ENCODE measurements around the gene ANKS6. TPM values are rescaled to one million over a fixed set of nuclear protein-coding genes. Genes with fewer than 3 reads are reported as not detected.

Gene ANKS6
- total and polyA plus RNA-seq, 2 donors = 5.6 to 11.6 TPM

GRCh38 chr9:98708103-98708932, 88.0 kb downstream of the ANKS6 start:
- H3K4me3 ChIP-seq (ENCODE audit: low read length in 2 of 2) = peak overlapping the region in 1 of 2 donors; percentile 23
- no peak overlapping the region for H3K27ac ChIP-seq (ENCODE audit: low read depth in 1 of 2, low read length in 1 of 2)
- DNase-seq (ENCODE audit: low read depth in 6 of 9, low spot score in 9 of 9) = no peak
- H3K36me3 ChIP-seq (ENCODE audit: control insufficient read depth in 2 of 2, insufficient read depth in 2 of 2, low read length in 1 of 2) = no peaks in the 10 kb centered on the region
- H3K27me3 ChIP-seq (ENCODE audit: control insufficient read depth in 2 of 2, insufficient read depth in 1 of 2, low read length in 1 of 2) = peaks cover 54 to 67% of the 10 kb centered on the region in 2 donors
- no peaks in the 10 kb centered on the region for H3K9me3 ChIP-seq (ENCODE audit: control insufficient read depth in 2 of 2, insufficient read depth in 1 of 2, low read length in 1 of 2)
- WGBS = 4% methylated on average over 89 of the region's 89 CpGs
- H3K4me1 ChIP-seq (ENCODE audit: control insufficient read depth in 2 of 2, insufficient read depth in 2 of 2, low read length in 2 of 2) = peaks cover 0 to 3% of the 10 kb centered on the region in 2 donors

DNA sequence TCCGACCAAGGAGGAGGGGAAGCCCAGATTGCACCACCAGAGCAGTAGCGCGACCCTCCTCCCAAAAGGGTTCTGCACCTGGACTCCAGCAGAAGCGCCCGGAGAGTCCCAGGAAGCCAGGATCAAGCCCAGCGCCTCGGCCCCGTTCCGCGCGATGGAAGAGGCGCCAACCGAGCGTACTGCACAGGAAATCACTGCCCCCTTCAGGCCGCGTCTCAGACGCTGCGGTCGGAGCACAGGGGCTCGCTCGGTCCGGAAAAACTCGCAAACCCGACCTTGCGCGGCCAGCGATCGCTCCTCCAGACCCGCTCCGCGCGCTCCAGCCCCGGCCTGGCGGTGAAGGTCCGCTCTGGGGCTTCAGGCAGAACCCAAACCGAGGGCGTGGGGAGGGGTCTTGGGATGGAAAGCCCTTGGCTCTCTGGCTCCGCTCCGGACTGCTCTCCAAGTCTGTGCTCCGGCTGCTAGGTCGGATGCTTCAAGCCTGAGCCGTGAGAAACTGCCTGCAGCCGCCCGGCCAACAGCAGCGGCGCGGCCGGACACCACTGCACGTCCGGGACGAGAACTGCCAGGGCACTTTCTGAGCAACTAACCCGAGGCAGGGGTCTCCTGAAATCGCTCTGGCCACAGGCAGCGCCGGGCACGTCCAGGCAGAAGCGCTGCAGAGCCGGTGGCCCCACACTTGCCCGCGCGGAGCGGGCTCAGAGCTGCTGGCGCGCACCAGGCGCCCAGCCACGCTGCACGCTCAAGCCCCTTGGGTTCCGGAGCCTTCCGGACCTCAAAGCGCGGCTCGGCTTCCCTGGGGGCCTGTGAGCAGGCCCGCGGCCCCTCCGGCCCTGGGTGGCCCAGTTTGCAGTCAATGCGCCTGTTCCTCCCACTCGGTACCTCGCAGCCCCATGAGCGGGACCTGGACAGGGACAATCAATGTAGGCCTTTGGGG, 88.9 kb downstream of the ANKS6 start:
- Histone ChIP-seq H3K27me3 (ENCODE audit: control insufficient read depth in 2 of 2, insufficient read depth in 1 of 2, low read length in 1 of 2) (peaks cover 54 to 65% of the 10 kb centered on the region in 2 donors), H3K4me3 (ENCODE audit: low read length in 2 of 2) (no peak overlapping the region), H3K9me3 (ENCODE audit: control insufficient read depth in 2 of 2, insufficient read depth in 1 of 2, low read length in 1 of 2) (no peaks in the 10 kb centered on the region), H3K4me1 (ENCODE audit: control insufficient read depth in 2 of 2, insufficient read depth in 2 of 2, low read length in 2 of 2) (peaks cover 0 to 3% of the 10 kb centered on the region in 2 donors), H3K27ac (ENCODE audit: low read depth in 1 of 2, low read length in 1 of 2) (no peak overlapping the region), H3K36me3 (ENCODE audit: control insufficient read depth in 2 of 2, insufficient read depth in 2 of 2, low read length in 1 of 2) (no peaks in the 10 kb centered on the region)
- peak in 4 of 9 donors; percentile 3 to 19 (median 14) for DNase-seq (ENCODE audit: low read depth in 6 of 9, low spot score in 9 of 9)
- WGBS = 5% methylated on average over 79 of the region's 79 CpGs

- H3K9me3 ChIP-seq (ENCODE audit: control insufficient read depth in 2 of 2, insufficient read depth in 1 of 2, low read length in 1 of 2) = no peaks in the 10 kb centered on the region
- DNase-seq (ENCODE audit: low read depth in 6 of 9, low spot score in 9 of 9) = no peak
- H3K27ac ChIP-seq (ENCODE audit: low read depth in 1 of 2, low read length in 1 of 2) = no peak overlapping the region
- 10% methylated on average over 15 of the region's 15 CpGs for WGBS
- peaks cover 51 to 61% of the 10 kb centered on the region in 2 donors for H3K27me3 ChIP-seq (ENCODE audit: control insufficient read depth in 2 of 2, insufficient read depth in 1 of 2, low read length in 1 of 2)
- peaks cover 0 to 3% of the 10 kb centered on the region in 2 donors for H3K4me1 ChIP-seq (ENCODE audit: control insufficient read depth in 2 of 2, insufficient read depth in 2 of 2, low read length in 2 of 2)
- H3K36me3 ChIP-seq (ENCODE audit: control insufficient read depth in 2 of 2, insufficient read depth in 2 of 2, low read length in 1 of 2) = no peaks in the 10 kb centered on the region
- H3K4me3 ChIP-seq (ENCODE audit: low read length in 2 of 2) = no peak overlapping the region
Observed at GRCh38 chr9:98706651-98707165, 89.6 kb downstream of the ANKS6 start.

GRCh38 chr9:98702835-98703380, 93.4 kb downstream of the ANKS6 start:
- Histone ChIP-seq H3K4me3 (ENCODE audit: low read length in 2 of 2) (no peak overlapping the region), H3K36me3 (ENCODE audit: control insufficient read depth in 2 of 2, insufficient read depth in 2 of 2, low read length in 1 of 2) (no peaks in the 10 kb centered on the region), H3K27ac (ENCODE audit: low read depth in 1 of 2, low read length in 1 of 2) (no peak overlapping the region), H3K4me1 (ENCODE audit: control insufficient read depth in 2 of 2, insufficient read depth in 2 of 2, low read length in 2 of 2) (no peaks in the 10 kb centered on the region), H3K27me3 (ENCODE audit: control insufficient read depth in 2 of 2, insufficient read depth in 1 of 2, low read length in 1 of 2) (peaks cover 25 to 28% of the 10 kb centered on the region in 2 donors), H3K9me3 (ENCODE audit: control insufficient read depth in 2 of 2, insufficient read depth in 1 of 2, low read length in 1 of 2) (no peaks in the 10 kb centered on the region)
- WGBS = 83% methylated on average over 2 of the region's 2 CpGs
- DNase-seq (ENCODE audit: low read depth in 6 of 9, low spot score in 9 of 9) = no peak

DNA sequence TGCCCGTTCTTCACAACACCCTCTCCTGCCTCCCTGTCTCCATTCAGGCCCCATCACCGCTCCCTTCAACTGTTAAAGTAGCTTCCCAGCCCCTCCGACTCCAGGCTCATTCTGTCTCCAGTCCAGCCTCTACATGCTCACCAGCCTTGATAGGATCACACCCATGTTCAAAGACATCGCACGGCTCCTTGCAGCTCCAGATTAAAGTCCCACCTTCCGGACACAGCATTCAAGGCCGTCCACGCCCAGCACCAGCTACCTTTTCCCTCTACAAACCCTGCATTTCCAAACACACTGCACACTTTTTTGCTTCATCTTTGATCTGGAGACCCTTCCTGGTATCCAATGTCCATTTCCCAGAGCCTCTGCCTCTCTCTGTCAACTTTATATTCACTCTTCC, 94.0 kb downstream of the ANKS6 start:
- H3K9me3 ChIP-seq (ENCODE audit: control insufficient read depth in 2 of 2, insufficient read depth in 1 of 2, low read length in 1 of 2) = no peaks in the 10 kb centered on the region
- no peak overlapping the region for H3K4me3 ChIP-seq (ENCODE audit: low read length in 2 of 2)
- no peaks in the 10 kb centered on the region for H3K36me3 ChIP-seq (ENCODE audit: control insufficient read depth in 2 of 2, insufficient read depth in 2 of 2, low read length in 1 of 2)
- H3K27me3 ChIP-seq (ENCODE audit: control insufficient read depth in 2 of 2, insufficient read depth in 1 of 2, low read length in 1 of 2) = peaks cover 20 to 22% of the 10 kb centered on the region in 2 donors
- DNase-seq (ENCODE audit: low read depth in 6 of 9, low spot score in 9 of 9) = no peak
- H3K27ac ChIP-seq (ENCODE audit: low read depth in 1 of 2, low read length in 1 of 2) = no peak overlapping the region
- H3K4me1 ChIP-seq (ENCODE audit: control insufficient read depth in 2 of 2, insufficient read depth in 2 of 2, low read length in 2 of 2) = no peaks in the 10 kb centered on the region
- 94% methylated on average over 8 of the region's 8 CpGs for WGBS

GRCh38 chr9:98701576-98701975, 94.8 kb downstream of the ANKS6 start:
- Histone ChIP-seq H3K4me3 (ENCODE audit: low read length in 2 of 2) (no peak overlapping the region), H3K36me3 (ENCODE audit: control insufficient read depth in 2 of 2, insufficient read depth in 2 of 2, low read length in 1 of 2) (no peaks in the 10 kb centered on the region), H3K4me1 (ENCODE audit: control insufficient read depth in 2 of 2, insufficient read depth in 2 of 2, low read length in 2 of 2) (no peaks in the 10 kb centered on the region), H3K9me3 (ENCODE audit: control insufficient read depth in 2 of 2, insufficient read depth in 1 of 2, low read length in 1 of 2) (no peaks in the 10 kb centered on the region), H3K27me3 (ENCODE audit: control insufficient read depth in 2 of 2, insufficient read depth in 1 of 2, low read length in 1 of 2) (peaks cover 12 to 15% of the 10 kb centered on the region in 2 donors), H3K27ac (ENCODE audit: low read depth in 1 of 2, low read length in 1 of 2) (no peak overlapping the region)
- DNase-seq (ENCODE audit: low read depth in 6 of 9, low spot score in 9 of 9) = no peak
- 92% methylated on average over 7 of the region's 7 CpGs for WGBS

DNA sequence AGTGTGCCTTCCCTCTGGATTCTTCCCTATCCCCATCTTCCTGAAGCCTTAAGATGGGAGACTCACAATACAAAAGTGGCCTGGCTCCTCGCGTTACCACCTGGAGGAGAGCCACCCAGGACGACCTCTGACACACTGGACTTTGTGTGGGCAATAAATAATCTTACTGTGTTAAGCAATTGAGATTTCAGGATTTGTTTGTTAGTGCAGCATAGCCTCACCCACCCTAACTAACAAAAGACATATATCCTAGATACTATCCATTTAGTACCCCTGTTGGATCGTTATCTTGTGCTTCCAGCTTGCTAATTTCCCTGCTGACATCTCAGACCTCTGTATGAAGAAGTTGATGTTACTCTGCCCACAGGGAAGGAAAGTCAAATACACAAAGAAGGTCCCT, 95.6 kb downstream of the ANKS6 start:
- H3K4me3 ChIP-seq (ENCODE audit: low read length in 2 of 2) = no peak overlapping the region
- DNase-seq (ENCODE audit: low read depth in 6 of 9, low spot score in 9 of 9) = no peak
- H3K36me3 ChIP-seq (ENCODE audit: control insufficient read depth in 2 of 2, insufficient read depth in 2 of 2, low read length in 1 of 2) = no peaks in the 10 kb centered on the region
- peaks cover 6 to 7% of the 10 kb centered on the region in 2 donors for H3K27me3 ChIP-seq (ENCODE audit: control insufficient read depth in 2 of 2, insufficient read depth in 1 of 2, low read length in 1 of 2)
- no peaks in the 10 kb centered on the region for H3K4me1 ChIP-seq (ENCODE audit: control insufficient read depth in 2 of 2, insufficient read depth in 2 of 2, low read length in 2 of 2)
- WGBS = 62% methylated on average over 4 of the region's 4 CpGs
- H3K27ac ChIP-seq (ENCODE audit: low read depth in 1 of 2, low read length in 1 of 2) = no peak overlapping the region
- no peaks in the 10 kb centered on the region for H3K9me3 ChIP-seq (ENCODE audit: control insufficient read depth in 2 of 2, insufficient read depth in 1 of 2, low read length in 1 of 2)

- H3K27ac ChIP-seq (ENCODE audit: low read depth in 1 of 2, low read length in 1 of 2) = no peak overlapping the region
- H3K27me3 ChIP-seq (ENCODE audit: control insufficient read depth in 2 of 2, insufficient read depth in 1 of 2, low read length in 1 of 2) = no peaks in the 10 kb centered on the region
- 90% methylated on average over 6 of the region's 6 CpGs for WGBS
- no peak overlapping the region for H3K4me3 ChIP-seq (ENCODE audit: low read length in 2 of 2)
- H3K4me1 ChIP-seq (ENCODE audit: control insufficient read depth in 2 of 2, insufficient read depth in 2 of 2, low read length in 2 of 2) = no peaks in the 10 kb centered on the region
- H3K36me3 ChIP-seq (ENCODE audit: control insufficient read depth in 2 of 2, insufficient read depth in 2 of 2, low read length in 1 of 2) = no peaks in the 10 kb centered on the region
- H3K9me3 ChIP-seq (ENCODE audit: control insufficient read depth in 2 of 2, insufficient read depth in 1 of 2, low read length in 1 of 2) = no peaks in the 10 kb centered on the region
- no peak for DNase-seq (ENCODE audit: low read depth in 6 of 9, low spot score in 9 of 9)
Observed at GRCh38 chr9:98698856-98699255, 97.5 kb downstream of the ANKS6 start.

All from thymus (tissue), 11 donors.